Neural crest cell (in vitro differentiated cells): ENCODE data around the gene BTBD9. TPM values are rescaled to one million over a fixed set of nuclear protein-coding genes. Genes with fewer than 3 reads are reported as not detected.

Source experiments
- DNase-seq: peaks from one replicate; pipeline ENCODE4 v3.0.0; 2021; ENCODE audit warnings: low read depth, mixed read lengths, low spot score
- H3K27ac Mint-ChIP-seq: one replicate; pipeline ENCODE4 v1.8.0; 2021; ENCODE audit warnings: mild to moderate bottlenecking, mixed read lengths; ENCODE audit not compliant: unreplicated experiment
- H3K27me3 Mint-ChIP-seq: 2 replicates; pipeline ENCODE4 v1.8.0; 2021; ENCODE audit warnings: low read depth, mild to moderate bottlenecking, mixed read lengths
- H3K36me3 Mint-ChIP-seq: 2 replicates; pipeline ENCODE4 v1.8.0; 2021; ENCODE audit warnings: low read depth, mild to moderate bottlenecking, mixed read lengths
- H3K4me1 Mint-ChIP-seq: 2 replicates; pipeline ENCODE4 v1.8.0; 2021; ENCODE audit warnings: mixed read lengths
- H3K4me3 Mint-ChIP-seq: one replicate; pipeline ENCODE4 v1.8.0; 2021; ENCODE audit warnings: mild to moderate bottlenecking, mixed read lengths
- H3K9me3 Mint-ChIP-seq: 2 replicates; pipeline ENCODE4 v1.8.0; 2021; ENCODE audit warnings: mixed read lengths
- CTCF ChIP-seq: fragments of 200-600 bp; sonication (generic); conservative IDR thresholded peaks from 2 replicates; pipeline ENCODE4 v1.5.0; 2021; ENCODE audit warnings: antibody characterized with exemption, mild to moderate bottlenecking
- total RNA-seq: library from RNA; stranded (reverse); gene quantifications from 2 replicates; pipeline ENCODE4 v1.2.1, GENCODE V29; 2021

BTBD9 gene
- total RNA-seq, 1 donor from 2014 or later, result 18.0 TPM

- no peak for DNase-seq
- H3K27ac Mint-ChIP-seq, result no peak overlapping the region
- no peaks in the 10 kb centered on the region for H3K27me3 Mint-ChIP-seq
- no peak overlapping the region for H3K4me3 Mint-ChIP-seq
- TF ChIP-seq CTCF, result no peak
- H3K4me1 Mint-ChIP-seq, result no peaks in the 10 kb centered on the region
- peaks cover 5% of the 10 kb centered on the region for H3K36me3 Mint-ChIP-seq
- peaks cover 4% of the 10 kb centered on the region for H3K9me3 Mint-ChIP-seq
Measured at GRCh38 chr6:38648629-38649028, 8.9 kb upstream of the BTBD9 start.

- Mint-ChIP-seq H3K9me3 (peaks cover 3% of the 10 kb centered on the region), H3K4me1 (no peaks in the 10 kb centered on the region), H3K4me3 (no peak overlapping the region), H3K27me3 (no peaks in the 10 kb centered on the region), H3K27ac (no peak overlapping the region), H3K36me3 (peaks cover 3% of the 10 kb centered on the region)
- DNase-seq, result no peak
- TF ChIP-seq CTCF, result no peak
Measured at GRCh38 chr6:38646166-38646878, 6.6 kb upstream of the BTBD9 start.

- H3K27me3 Mint-ChIP-seq, result no peaks in the 10 kb centered on the region
- peaks cover 10% of the 10 kb centered on the region for H3K4me1 Mint-ChIP-seq
- no peaks in the 10 kb centered on the region for H3K9me3 Mint-ChIP-seq
- TF ChIP-seq CTCF, result no peak
- no peak for DNase-seq
- no peaks in the 10 kb centered on the region for H3K36me3 Mint-ChIP-seq
- no peak overlapping the region for H3K4me3 Mint-ChIP-seq
- no peak overlapping the region for H3K27ac Mint-ChIP-seq
Measured at GRCh38 chr6:38644951-38645350, 5.2 kb upstream of the BTBD9 start.

- Mint-ChIP-seq H3K9me3 (no peaks in the 10 kb centered on the region), H3K36me3 (no peaks in the 10 kb centered on the region), H3K4me1 (peaks cover 23% of the 10 kb centered on the region), H3K4me3 (peak overlapping the region; percentile 84), H3K27me3 (no peaks in the 10 kb centered on the region), H3K27ac (peak overlapping the region; percentile 93)
- no peak for TF ChIP-seq CTCF
- no peak for DNase-seq
Measured at GRCh38 chr6:38640216-38640909, 634 bp upstream of the BTBD9 start.

GRCh38 chr6:38638941-38639497, 710 bp downstream of the BTBD9 start:
- Mint-ChIP-seq H3K9me3 (no peaks in the 10 kb centered on the region), H3K4me1 (peaks cover 23% of the 10 kb centered on the region), H3K27ac (no peak overlapping the region), H3K36me3 (no peaks in the 10 kb centered on the region), H3K4me3 (peak overlapping the region; percentile 84), H3K27me3 (no peaks in the 10 kb centered on the region)
- no peak for TF ChIP-seq CTCF
- no peak for DNase-seq
